Right atrium auricular region (tissue), 2 donors: ENCODE results near the gene TBXAS1. TPM values are rescaled to one million over a fixed set of nuclear protein-coding genes. Genes with fewer than 3 reads are reported as not detected.

ENCODE experiments used
- DNase-seq: peaks from one replicate; pipeline ENCODE4 v3.0.0-alpha.2; 2019; ENCODE audit warnings: low spot score
- H3K27ac ChIP-seq, 2 donors: fragments of 200-600 bp; sonication (generic); 1 replicate in 1 of 2; 2 replicates in 1 of 2; pipeline ENCODE4 v1.5.1; 2016 to 2019
- H3K27me3 ChIP-seq, 2 donors: fragments of 200-600 bp; sonication (generic); one replicate each; pipeline versions ENCODE4 v1.5.1 to v1.6.0; 2017 to 2019
- H3K36me3 ChIP-seq: fragments of 200-600 bp; sonication (generic); one replicate; pipeline ENCODE4 v1.5.1; 2016
- H3K4me1 ChIP-seq, 2 donors: fragments of 200-600 bp; sonication (generic); one replicate each; pipeline versions ENCODE4 v1.5.1 to v1.6.0; 2017 to 2019
- H3K4me3 ChIP-seq, 2 donors: fragments of 200-600 bp; sonication (generic); 1 replicate in 1 of 2; 2 replicates in 1 of 2; pipeline ENCODE4 v1.5.1; 2017 to 2019; ENCODE audit warnings: mild to moderate bottlenecking in 1 of 2, moderate library complexity in 1 of 2
- H3K9me3 ChIP-seq, 2 donors: fragments of 200-600 bp; sonication (generic); one replicate each; pipeline ENCODE4 v1.5.1; 2019
- CTCF ChIP-seq, 2 donors: fragments of 200-600 bp; sonication (generic); IDR thresholded peaks; one replicate each; pipeline ENCODE4 v1.5.1; 2019; ENCODE audit warnings: antibody characterized with exemption in 2 of 2
- total RNA-seq, 2 donors: library from RNA; depleted of rRNA; stranded (reverse); fragments of >200 nt; gene quantifications; one replicate each; pipeline ENCODE4 v1.1.0, GENCODE V29; 2016

Gene TBXAS1
- total RNA-seq, 2 donors from 2014 or later: 4.6 to 15.3 TPM

- Histone ChIP-seq H3K27me3 (no peaks in the 10 kb centered on the region), H3K4me1 (peaks cover 0 to 5% of the 10 kb centered on the region in 2 donors), H3K4me3 (no peak overlapping the region), H3K36me3 (no peaks in the 10 kb centered on the region), H3K9me3 (no peaks in the 10 kb centered on the region), H3K27ac (no peak overlapping the region)
- DNase-seq: no peak
- TF ChIP-seq CTCF (IDR thresholded peaks at IDR 0.05): no peak
Observed at GRCh38 chr7:139992353-139993044, 163.4 kb downstream of the TBXAS1 start.

- Histone ChIP-seq H3K27me3 (no peaks in the 10 kb centered on the region), H3K36me3 (no peaks in the 10 kb centered on the region), H3K4me1 (peaks cover 0 to 5% of the 10 kb centered on the region in 2 donors), H3K4me3 (no peak overlapping the region), H3K9me3 (no peaks in the 10 kb centered on the region), H3K27ac (no peak overlapping the region)
- no peak for TF ChIP-seq CTCF (IDR thresholded peaks at IDR 0.05)
- DNase-seq: no peak
Observed at GRCh38 chr7:139993169-139993568, 164.1 kb downstream of the TBXAS1 start.

GRCh38 chr7:139993592-139993991 lies 164.5 kb downstream of the TBXAS1 start:
- H3K9me3 ChIP-seq: no peaks in the 10 kb centered on the region
- no peaks in the 10 kb centered on the region for H3K27me3 ChIP-seq
- no peak for DNase-seq
- no peak overlapping the region for H3K27ac ChIP-seq
- no peak for TF ChIP-seq CTCF (IDR thresholded peaks at IDR 0.05)
- no peak overlapping the region for H3K4me3 ChIP-seq
- peaks cover 0 to 5% of the 10 kb centered on the region in 2 donors for H3K4me1 ChIP-seq
- no peaks in the 10 kb centered on the region for H3K36me3 ChIP-seq

- no peak for DNase-seq
- H3K27me3 ChIP-seq: no peaks in the 10 kb centered on the region
- peaks cover 0 to 5% of the 10 kb centered on the region in 2 donors for H3K4me1 ChIP-seq
- H3K4me3 ChIP-seq: no peak overlapping the region
- no peak for TF ChIP-seq CTCF (IDR thresholded peaks at IDR 0.05)
- no peak overlapping the region for H3K27ac ChIP-seq
- no peaks in the 10 kb centered on the region for H3K9me3 ChIP-seq
- H3K36me3 ChIP-seq: no peaks in the 10 kb centered on the region
Observed at GRCh38 chr7:139994356-139994755, 165.3 kb downstream of the TBXAS1 start.

GRCh38 chr7:139995017-139995915 lies 166.2 kb downstream of the TBXAS1 start:
- no peaks in the 10 kb centered on the region for H3K36me3 ChIP-seq
- H3K9me3 ChIP-seq: no peaks in the 10 kb centered on the region
- no peak for TF ChIP-seq CTCF (IDR thresholded peaks at IDR 0.05)
- peaks cover 0 to 5% of the 10 kb centered on the region in 2 donors for H3K4me1 ChIP-seq
- H3K27ac ChIP-seq: no peak overlapping the region
- H3K27me3 ChIP-seq: no peaks in the 10 kb centered on the region
- no peak for DNase-seq
- H3K4me3 ChIP-seq: no peak overlapping the region
